ENCODE data around the gene BIN1.

DNA sequence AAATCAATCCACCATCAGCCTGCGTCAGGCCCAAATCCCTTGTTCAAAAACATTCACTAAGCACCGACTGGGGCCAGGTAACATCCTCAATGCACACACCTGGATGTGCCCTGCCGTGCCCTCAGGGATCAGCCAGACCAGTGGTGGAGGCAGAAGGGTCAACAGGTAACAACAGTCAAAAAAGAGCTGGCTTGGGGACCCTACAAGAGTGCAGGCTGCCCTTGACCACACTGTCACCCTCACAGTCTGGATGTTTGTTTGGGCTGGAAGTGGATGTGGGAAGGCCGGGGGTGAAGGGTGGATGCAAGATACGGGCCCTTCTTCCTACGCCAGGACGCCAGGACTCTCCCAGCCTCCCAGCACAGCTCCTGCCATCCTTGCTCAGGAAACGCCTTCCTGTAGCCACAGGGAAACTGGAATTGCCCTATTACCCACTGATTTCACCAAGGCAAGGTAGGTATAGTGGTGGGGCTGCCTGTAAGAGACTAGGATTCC is 2.7 kb downstream of the BIN1 start:
- TF ChIP-seq, protein P1, sequence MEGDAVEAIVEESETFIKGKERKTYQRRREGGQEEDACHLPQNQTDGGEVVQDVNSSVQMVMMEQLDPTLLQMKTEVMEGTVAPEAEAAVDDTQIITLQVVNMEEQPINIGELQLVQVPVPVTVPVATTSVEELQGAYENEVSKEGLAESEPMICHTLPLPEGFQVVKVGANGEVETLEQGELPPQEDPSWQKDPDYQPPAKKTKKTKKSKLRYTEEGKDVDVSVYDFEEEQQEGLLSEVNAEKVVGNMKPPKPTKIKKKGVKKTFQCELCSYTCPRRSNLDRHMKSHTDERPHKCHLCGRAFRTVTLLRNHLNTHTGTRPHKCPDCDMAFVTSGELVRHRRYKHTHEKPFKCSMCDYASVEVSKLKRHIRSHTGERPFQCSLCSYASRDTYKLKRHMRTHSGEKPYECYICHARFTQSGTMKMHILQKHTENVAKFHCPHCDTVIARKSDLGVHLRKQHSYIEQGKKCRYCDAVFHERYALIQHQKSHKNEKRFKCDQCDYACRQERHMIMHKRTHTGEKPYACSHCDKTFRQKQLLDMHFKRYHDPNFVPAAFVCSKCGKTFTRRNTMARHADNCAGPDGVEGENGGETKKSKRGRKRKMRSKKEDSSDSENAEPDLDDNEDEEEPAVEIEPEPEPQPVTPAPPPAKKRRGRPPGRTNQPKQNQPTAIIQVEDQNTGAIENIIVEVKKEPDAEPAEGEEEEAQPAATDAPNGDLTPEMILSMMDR (IDR thresholded peaks at IDR 0.05), result no peak
- TF ChIP-seq, protein P2, sequence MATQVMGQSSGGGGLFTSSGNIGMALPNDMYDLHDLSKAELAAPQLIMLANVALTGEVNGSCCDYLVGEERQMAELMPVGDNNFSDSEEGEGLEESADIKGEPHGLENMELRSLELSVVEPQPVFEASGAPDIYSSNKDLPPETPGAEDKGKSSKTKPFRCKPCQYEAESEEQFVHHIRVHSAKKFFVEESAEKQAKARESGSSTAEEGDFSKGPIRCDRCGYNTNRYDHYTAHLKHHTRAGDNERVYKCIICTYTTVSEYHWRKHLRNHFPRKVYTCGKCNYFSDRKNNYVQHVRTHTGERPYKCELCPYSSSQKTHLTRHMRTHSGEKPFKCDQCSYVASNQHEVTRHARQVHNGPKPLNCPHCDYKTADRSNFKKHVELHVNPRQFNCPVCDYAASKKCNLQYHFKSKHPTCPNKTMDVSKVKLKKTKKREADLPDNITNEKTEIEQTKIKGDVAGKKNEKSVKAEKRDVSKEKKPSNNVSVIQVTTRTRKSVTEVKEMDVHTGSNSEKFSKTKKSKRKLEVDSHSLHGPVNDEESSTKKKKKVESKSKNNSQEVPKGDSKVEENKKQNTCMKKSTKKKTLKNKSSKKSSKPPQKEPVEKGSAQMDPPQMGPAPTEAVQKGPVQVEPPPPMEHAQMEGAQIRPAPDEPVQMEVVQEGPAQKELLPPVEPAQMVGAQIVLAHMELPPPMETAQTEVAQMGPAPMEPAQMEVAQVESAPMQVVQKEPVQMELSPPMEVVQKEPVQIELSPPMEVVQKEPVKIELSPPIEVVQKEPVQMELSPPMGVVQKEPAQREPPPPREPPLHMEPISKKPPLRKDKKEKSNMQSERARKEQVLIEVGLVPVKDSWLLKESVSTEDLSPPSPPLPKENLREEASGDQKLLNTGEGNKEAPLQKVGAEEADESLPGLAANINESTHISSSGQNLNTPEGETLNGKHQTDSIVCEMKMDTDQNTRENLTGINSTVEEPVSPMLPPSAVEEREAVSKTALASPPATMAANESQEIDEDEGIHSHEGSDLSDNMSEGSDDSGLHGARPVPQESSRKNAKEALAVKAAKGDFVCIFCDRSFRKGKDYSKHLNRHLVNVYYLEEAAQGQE (IDR thresholded peaks at IDR 0.05; ENCODE audit: insufficient read depth in 1 of 2, low read depth in 2 of 2, low read length in 1 of 2), result no peak
- no peak for TF ChIP-seq SIN3A (IDR thresholded peaks at IDR 0.05; ENCODE audit: borderline replicate concordance, insufficient read depth, low read depth, low read length)

Data from Panc1 (cell line).